HEK293 (cell line): ENCODE results near the gene MATN4.

Experiments used
- KLF17 ChIP-seq: fragments of 450-650 bp; formaldehyde crosslinking; IDR thresholded peaks from 2 replicates; pipeline ENCODE4 v1.5.1; 2016; ENCODE audit warnings: missing biosample characterization, missing genetic modification characterization
- SP2 ChIP-seq: fragments of 450-650 bp; formaldehyde crosslinking; IDR thresholded peaks from 2 replicates; pipeline ENCODE4 v1.5.1; 2016; ENCODE audit warnings: missing biosample characterization, missing genetic modification characterization
- ZNF324 ChIP-seq: fragments of 450-650 bp; formaldehyde crosslinking; IDR thresholded peaks from 2 replicates; pipeline ENCODE4 v1.5.1; 2016; ENCODE audit warnings: missing biosample characterization, missing genetic modification characterization

GRCh38 chr20:45339084-45339483 lies 31.0 kb upstream of the MATN4 start:
- TF ChIP-seq ZNF324 (tag by site-specific recombination) (no peak), KLF17 (tag by site-specific recombination) (no peak), SP2 (no peak)
